Esophagus (tissue), 2 donors: ENCODE results near the gene TBC1D9. TPM values are rescaled to one million over a fixed set of nuclear protein-coding genes. Genes with fewer than 3 reads are reported as not detected.

ENCODE experiments used
- H3K27ac ChIP-seq, 2 donors: one replicate each; pipeline ENCODE4 v1.5.1; 2013; ENCODE audit warnings: low read depth in 2 of 2, mild to moderate bottlenecking in 2 of 2, inconsistent platforms in 1 of 2, low read length in 1 of 2, moderate library complexity in 1 of 2
- H3K27me3 ChIP-seq, 2 donors: one replicate each; pipeline ENCODE4 v1.6.1; 2013; ENCODE audit warnings: low read length in 2 of 2, control low read depth in 1 of 2, mild to moderate bottlenecking in 1 of 2; ENCODE audit not compliant: insufficient read depth in 2 of 2, control insufficient read depth in 1 of 2
- H3K36me3 ChIP-seq, 2 donors: one replicate each; pipeline ENCODE4 v1.6.1; 2013; ENCODE audit warnings: low read length in 1 of 2; ENCODE audit not compliant: control insufficient read depth in 2 of 2, insufficient read depth in 2 of 2
- H3K4me1 ChIP-seq, 2 donors: one replicate each; pipeline ENCODE4 v1.6.1; 2013; ENCODE audit warnings: low read length in 1 of 2; ENCODE audit not compliant: control insufficient read depth in 2 of 2, insufficient read depth in 2 of 2
- H3K4me3 ChIP-seq, 2 donors: one replicate each; pipeline ENCODE4 v1.5.1; 2013; ENCODE audit warnings: low read length in 2 of 2, mild to moderate bottlenecking in 2 of 2, low read depth in 1 of 2, moderate library complexity in 1 of 2
- H3K9me3 ChIP-seq, 2 donors: one replicate each; pipeline ENCODE4 v1.6.1; 2013; ENCODE audit warnings: mild to moderate bottlenecking in 2 of 2, low read depth in 1 of 2, low read length in 1 of 2, moderate library complexity in 1 of 2; ENCODE audit not compliant: control insufficient read depth in 2 of 2, insufficient read depth in 1 of 2
- WGBS, 2 donors: extraction: QIAGEN DNeasy Blood & Tissue Kit; methylation state at CpG; one replicate each; pipeline ENCODE4 v1.1.7; 2013; 5-methylcytosine and 5-hydroxymethylcytosine counted together
- polyA plus RNA-seq, 2 donors: library from polyadenylated mRNA; stranded (reverse); fragments of 200-250 nt; gene quantifications; one replicate each; pipeline ENCODE4 v1.2.3, GENCODE V29; 2013
- donor health status: healthy with polysubstance abuse.
- donor health status: Bipolar disorder and iron deficiency.

TBC1D9 gene
- polyA plus RNA-seq, 2 donors, result 3.3 to 6.3 TPM

GRCh38 chr4:140702096-140702757, 54.0 kb downstream of the TBC1D9 start:
- Histone ChIP-seq H3K27me3 (no peaks in the 10 kb centered on the region), H3K27ac (peak overlapping the region; percentile 50 to 75), H3K4me1 (no peaks in the 10 kb centered on the region), H3K36me3 (no peaks in the 10 kb centered on the region), H3K4me3 (no peak overlapping the region), H3K9me3 (no peaks in the 10 kb centered on the region)
- 58 to 67% methylated on average over 6 of the region's 6 CpGs for WGBS, 2 donors

GRCh38 chr4:140701071-140701470, 55.1 kb downstream of the TBC1D9 start:
- H3K9me3 ChIP-seq, result no peaks in the 10 kb centered on the region
- no peaks in the 10 kb centered on the region for H3K27me3 ChIP-seq
- H3K4me3 ChIP-seq, result no peak overlapping the region
- no peaks in the 10 kb centered on the region for H3K4me1 ChIP-seq
- no peaks in the 10 kb centered on the region for H3K36me3 ChIP-seq
- H3K27ac ChIP-seq, result no peak overlapping the region
- 87 to 90% methylated on average over 6 of the region's 6 CpGs for WGBS, 2 donors

GRCh38 chr4:140697709-140698560, 58.2 kb downstream of the TBC1D9 start:
- 78 to 79% methylated on average over 16 of the region's 16 CpGs for WGBS, 2 donors
- Histone ChIP-seq H3K27me3 (no peaks in the 10 kb centered on the region), H3K4me3 (no peak overlapping the region), H3K27ac (no peak overlapping the region), H3K4me1 (no peaks in the 10 kb centered on the region), H3K36me3 (no peaks in the 10 kb centered on the region), H3K9me3 (no peaks in the 10 kb centered on the region)

GRCh38 chr4:140695483-140695882, 60.7 kb downstream of the TBC1D9 start:
- Histone ChIP-seq H3K27ac (no peak overlapping the region), H3K9me3 (no peaks in the 10 kb centered on the region), H3K4me1 (peaks cover 0 to under 1% of the 10 kb centered on the region in 2 donors), H3K27me3 (no peaks in the 10 kb centered on the region), H3K4me3 (no peak overlapping the region), H3K36me3 (no peaks in the 10 kb centered on the region)

- Histone ChIP-seq H3K9me3 (no peaks in the 10 kb centered on the region), H3K4me3 (no peak overlapping the region), H3K36me3 (no peaks in the 10 kb centered on the region), H3K27me3 (no peaks in the 10 kb centered on the region), H3K27ac (no peak overlapping the region), H3K4me1 (peaks cover 2% of the 10 kb centered on the region in 2 donors)
- 69 to 86% methylated on average over 1 of the region's 1 CpG for WGBS, 2 donors
Measured at GRCh38 chr4:140693562-140693961, 62.6 kb downstream of the TBC1D9 start.

- WGBS, 2 donors, result 48 to 61% methylated on average over 2 of the region's 2 CpGs
- Histone ChIP-seq H3K36me3 (no peaks in the 10 kb centered on the region), H3K27ac (no peak overlapping the region), H3K9me3 (no peaks in the 10 kb centered on the region), H3K4me1 (peaks cover 2% of the 10 kb centered on the region in 2 donors), H3K4me3 (no peak overlapping the region), H3K27me3 (no peaks in the 10 kb centered on the region)
Measured at GRCh38 chr4:140691369-140691768, 64.8 kb downstream of the TBC1D9 start.

- no peaks in the 10 kb centered on the region for H3K27me3 ChIP-seq
- H3K9me3 ChIP-seq, result no peaks in the 10 kb centered on the region
- peaks cover 2% of the 10 kb centered on the region in 2 donors for H3K4me1 ChIP-seq
- H3K36me3 ChIP-seq, result no peaks in the 10 kb centered on the region
- H3K4me3 ChIP-seq, result no peak overlapping the region
- 99 to 100% methylated on average over 1 of the region's 1 CpG for WGBS, 2 donors
- no peak overlapping the region for H3K27ac ChIP-seq
Measured at GRCh38 chr4:140690093-140690492, 66.1 kb downstream of the TBC1D9 start.

- H3K27ac ChIP-seq, result no peak overlapping the region
- no peaks in the 10 kb centered on the region for H3K9me3 ChIP-seq
- no peaks in the 10 kb centered on the region for H3K36me3 ChIP-seq
- no peaks in the 10 kb centered on the region for H3K27me3 ChIP-seq
- 57 to 64% methylated on average over 3 of the region's 3 CpGs for WGBS, 2 donors
- H3K4me3 ChIP-seq, result no peak overlapping the region
- peaks cover 2% of the 10 kb centered on the region in 2 donors for H3K4me1 ChIP-seq
Measured at GRCh38 chr4:140689623-140690022, 66.6 kb downstream of the TBC1D9 start.

GRCh38 chr4:140688711-140689598, 67.2 kb downstream of the TBC1D9 start:
- no peak overlapping the region for H3K27ac ChIP-seq
- WGBS, 2 donors, result 88 to 92% methylated on average over 6 of the region's 6 CpGs
- H3K4me1 ChIP-seq, result peaks cover 2% of the 10 kb centered on the region in 2 donors
- no peaks in the 10 kb centered on the region for H3K36me3 ChIP-seq
- H3K27me3 ChIP-seq, result no peaks in the 10 kb centered on the region
- H3K4me3 ChIP-seq, result no peak overlapping the region
- no peaks in the 10 kb centered on the region for H3K9me3 ChIP-seq
